Esophagus (tissue), 2 donors: ENCODE measurements around the gene CUBN. TPM values are rescaled to one million over a fixed set of nuclear protein-coding genes. Genes with fewer than 3 reads are reported as not detected.

ENCODE experiments used
- H3K27ac ChIP-seq, 2 donors: one replicate each; pipeline ENCODE4 v1.5.1; 2013; ENCODE audit warnings: low read depth in 2 of 2, mild to moderate bottlenecking in 2 of 2, inconsistent platforms in 1 of 2, low read length in 1 of 2, moderate library complexity in 1 of 2
- H3K27me3 ChIP-seq, 2 donors: one replicate each; pipeline ENCODE4 v1.6.1; 2013; ENCODE audit warnings: low read length in 2 of 2, control low read depth in 1 of 2, mild to moderate bottlenecking in 1 of 2; ENCODE audit not compliant: insufficient read depth in 2 of 2, control insufficient read depth in 1 of 2
- H3K36me3 ChIP-seq, 2 donors: one replicate each; pipeline ENCODE4 v1.6.1; 2013; ENCODE audit warnings: low read length in 1 of 2; ENCODE audit not compliant: control insufficient read depth in 2 of 2, insufficient read depth in 2 of 2
- H3K4me1 ChIP-seq, 2 donors: one replicate each; pipeline ENCODE4 v1.6.1; 2013; ENCODE audit warnings: low read length in 1 of 2; ENCODE audit not compliant: control insufficient read depth in 2 of 2, insufficient read depth in 2 of 2
- H3K4me3 ChIP-seq, 2 donors: one replicate each; pipeline ENCODE4 v1.5.1; 2013; ENCODE audit warnings: low read length in 2 of 2, mild to moderate bottlenecking in 2 of 2, low read depth in 1 of 2, moderate library complexity in 1 of 2
- H3K9me3 ChIP-seq, 2 donors: one replicate each; pipeline ENCODE4 v1.6.1; 2013; ENCODE audit warnings: mild to moderate bottlenecking in 2 of 2, low read depth in 1 of 2, low read length in 1 of 2, moderate library complexity in 1 of 2; ENCODE audit not compliant: control insufficient read depth in 2 of 2, insufficient read depth in 1 of 2
- WGBS, 2 donors: extraction: QIAGEN DNeasy Blood & Tissue Kit; methylation state at CpG; one replicate each; pipeline ENCODE4 v1.1.7; 2013; 5-methylcytosine and 5-hydroxymethylcytosine counted together
- polyA plus RNA-seq, 2 donors: library from polyadenylated mRNA; stranded (reverse); fragments of 200-250 nt; gene quantifications; one replicate each; pipeline ENCODE4 v1.2.3, GENCODE V29; 2013
- donor health status: healthy with polysubstance abuse.
- donor health status: Bipolar disorder and iron deficiency.

CUBN gene
- polyA plus RNA-seq, 2 donors: 0.16 to 0.22 TPM

DNA sequence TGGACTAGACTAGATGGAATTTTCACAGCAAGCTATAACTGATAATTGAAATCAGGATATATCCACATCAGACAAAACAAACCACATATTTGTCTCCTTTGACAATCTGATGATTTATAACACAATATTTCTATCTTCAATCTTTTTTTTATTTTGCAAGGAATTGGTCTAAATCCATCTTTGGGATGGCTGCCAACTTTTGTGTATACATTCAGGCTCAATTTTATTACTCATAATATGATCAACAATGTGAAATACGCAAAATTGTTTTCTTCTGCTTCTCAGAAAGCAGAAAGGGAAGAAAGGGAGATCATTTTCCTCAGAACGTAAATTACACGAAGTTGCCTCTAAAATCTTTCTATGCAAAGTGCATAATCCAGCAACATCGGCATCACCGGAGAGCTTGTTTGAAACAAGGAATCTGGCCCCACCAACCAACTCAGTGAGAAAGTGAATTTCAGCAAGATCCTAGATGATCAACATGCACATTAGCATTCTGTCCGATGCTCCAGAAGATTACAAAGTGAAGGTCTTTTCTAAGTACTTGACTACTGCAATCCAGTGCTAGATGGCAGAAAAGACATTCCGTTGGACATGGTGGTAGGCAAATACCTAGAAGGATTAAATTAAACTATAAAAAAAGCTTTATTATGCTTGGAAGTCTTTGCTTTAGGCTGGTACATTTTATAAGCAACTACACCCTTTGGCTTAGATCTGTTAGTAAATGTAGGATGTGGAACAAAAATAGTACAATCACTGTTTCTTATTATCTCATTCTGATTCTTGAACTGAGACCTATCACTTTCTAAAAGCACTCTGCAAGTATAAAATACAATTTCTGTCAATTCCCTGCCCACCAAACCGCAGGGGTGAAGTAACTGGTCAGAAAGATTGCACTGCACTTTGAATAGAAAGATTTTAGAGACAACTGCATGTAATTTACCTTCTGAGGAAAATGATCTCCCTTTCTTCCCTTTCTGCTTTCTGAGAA lies 186.0 kb downstream of the CUBN start:
- no peaks in the 10 kb centered on the region for H3K9me3 ChIP-seq
- no peaks in the 10 kb centered on the region for H3K4me1 ChIP-seq
- H3K4me3 ChIP-seq: no peak overlapping the region
- H3K27me3 ChIP-seq: no peaks in the 10 kb centered on the region
- no peaks in the 10 kb centered on the region for H3K36me3 ChIP-seq
- 66 to 73% methylated on average over 8 of the region's 8 CpGs for WGBS, 2 donors
- no peak overlapping the region for H3K27ac ChIP-seq

DNA sequence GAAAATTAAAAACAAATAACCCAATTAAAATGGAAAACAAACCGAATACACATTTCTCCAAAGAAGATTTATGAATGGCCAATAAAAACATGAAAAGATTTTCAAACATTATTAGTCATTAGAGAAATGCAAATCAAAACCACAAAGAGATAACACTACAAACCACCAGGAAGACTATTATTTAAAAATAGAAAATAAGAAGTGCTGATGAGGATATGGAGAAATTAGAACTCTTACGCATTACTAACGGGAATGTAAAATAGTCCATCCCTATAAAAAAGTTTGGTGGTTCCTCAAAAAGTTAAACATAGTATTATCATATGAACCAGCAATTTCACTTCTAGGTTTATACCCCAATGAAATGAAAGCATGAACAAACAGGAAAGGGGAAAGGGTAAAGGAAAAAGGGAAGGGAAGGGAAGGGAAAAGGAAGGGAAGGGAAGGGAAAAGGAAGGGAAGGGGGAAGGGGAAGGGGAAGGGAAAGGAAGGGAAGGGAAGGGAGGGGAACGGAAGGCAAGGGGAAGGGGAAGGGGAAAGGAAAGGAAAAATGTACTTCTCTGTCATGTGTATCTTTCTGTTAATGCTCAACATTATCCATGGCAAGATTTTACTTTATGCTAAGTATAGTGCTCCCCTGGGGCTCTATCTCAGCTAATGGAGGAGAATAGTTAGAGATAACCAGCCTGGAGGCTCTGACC lies 187.1 kb downstream of the CUBN start:
- H3K9me3 ChIP-seq: no peaks in the 10 kb centered on the region
- WGBS, 2 donors: 72 to 78% methylated on average over 4 of the region's 4 CpGs
- no peaks in the 10 kb centered on the region for H3K4me1 ChIP-seq
- no peaks in the 10 kb centered on the region for H3K36me3 ChIP-seq
- H3K4me3 ChIP-seq: no peak overlapping the region
- no peak overlapping the region for H3K27ac ChIP-seq
- no peaks in the 10 kb centered on the region for H3K27me3 ChIP-seq

DNA sequence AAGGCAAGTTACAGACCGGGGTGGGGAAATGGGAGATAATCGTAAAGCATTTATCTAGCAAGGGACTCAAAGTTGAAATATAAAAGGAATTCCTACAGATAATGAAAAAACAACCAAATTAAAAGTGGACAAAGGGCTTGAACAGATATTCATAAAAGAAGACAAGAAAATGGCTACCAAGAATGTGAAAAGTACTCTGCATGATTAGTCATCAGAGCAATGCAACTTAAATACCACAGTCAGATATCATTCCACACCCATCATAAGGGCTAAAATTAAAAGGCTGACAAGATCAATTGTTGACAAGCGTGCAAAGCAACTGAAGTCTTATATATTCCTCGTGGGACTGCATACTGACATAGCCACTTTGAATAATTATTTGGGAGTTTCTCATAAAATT lies 187.7 kb downstream of the CUBN start:
- 91 to 95% methylated on average over 4 of the region's 4 CpGs for WGBS, 2 donors

DNA sequence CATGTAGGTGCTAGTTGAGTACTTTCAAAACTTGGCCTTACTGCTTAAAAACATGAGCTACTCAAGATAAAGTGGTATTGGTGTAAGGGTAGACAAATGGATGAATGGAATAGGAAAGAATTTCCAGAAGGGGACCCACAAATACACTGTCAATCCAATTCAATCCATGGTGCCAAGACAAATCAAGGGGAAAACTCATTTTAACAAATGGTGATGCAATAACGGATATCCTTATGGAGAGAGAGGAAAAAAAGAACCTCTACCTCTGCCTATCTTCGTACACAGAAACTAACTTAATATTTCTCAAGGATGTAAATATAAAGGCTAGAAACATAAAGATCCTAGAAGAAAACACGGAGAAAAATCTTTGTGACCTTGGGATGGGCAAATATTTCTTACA lies 188.5 kb downstream of the CUBN start:
- Histone ChIP-seq H3K4me3 (no peak overlapping the region), H3K27me3 (no peaks in the 10 kb centered on the region), H3K36me3 (no peaks in the 10 kb centered on the region), H3K9me3 (no peaks in the 10 kb centered on the region), H3K27ac (no peak overlapping the region), H3K4me1 (no peaks in the 10 kb centered on the region)
- WGBS, 2 donors: 88 to 96% methylated on average over 3 of the region's 3 CpGs

More for the DNA sequence above, 187.7 kb downstream of the CUBN start:
- H3K27ac ChIP-seq: no peak overlapping the region
- H3K36me3 ChIP-seq: no peaks in the 10 kb centered on the region
- no peaks in the 10 kb centered on the region for H3K27me3 ChIP-seq
- H3K4me3 ChIP-seq: no peak overlapping the region
- H3K4me1 ChIP-seq: no peaks in the 10 kb centered on the region
- no peaks in the 10 kb centered on the region for H3K9me3 ChIP-seq

GRCh38 chr10:16938952-16939351 lies 190.7 kb downstream of the CUBN start:
- no peaks in the 10 kb centered on the region for H3K27me3 ChIP-seq
- no peak overlapping the region for H3K4me3 ChIP-seq
- H3K27ac ChIP-seq: no peak overlapping the region
- no peaks in the 10 kb centered on the region for H3K9me3 ChIP-seq
- WGBS, 2 donors: 70 to 71% methylated on average over 3 of the region's 3 CpGs
- H3K36me3 ChIP-seq: no peaks in the 10 kb centered on the region
- no peaks in the 10 kb centered on the region for H3K4me1 ChIP-seq

GRCh38 chr10:16934461-16934860 lies 195.2 kb downstream of the CUBN start:
- Histone ChIP-seq H3K4me1 (no peaks in the 10 kb centered on the region), H3K36me3 (no peaks in the 10 kb centered on the region), H3K4me3 (no peak overlapping the region), H3K27ac (no peak overlapping the region), H3K9me3 (no peaks in the 10 kb centered on the region), H3K27me3 (no peaks in the 10 kb centered on the region)
- WGBS, 2 donors: 91 to 93% methylated on average over 2 of the region's 2 CpGs

GRCh38 chr10:16933783-16934182 lies 195.8 kb downstream of the CUBN start:
- H3K4me3 ChIP-seq: no peak overlapping the region
- H3K27ac ChIP-seq: no peak overlapping the region
- H3K36me3 ChIP-seq: no peaks in the 10 kb centered on the region
- 71 to 76% methylated on average over 4 of the region's 4 CpGs for WGBS, 2 donors
- H3K4me1 ChIP-seq: no peaks in the 10 kb centered on the region
- H3K9me3 ChIP-seq: no peaks in the 10 kb centered on the region
- H3K27me3 ChIP-seq: no peaks in the 10 kb centered on the region

GRCh38 chr10:16931930-16932329 lies 197.7 kb downstream of the CUBN start:
- no peaks in the 10 kb centered on the region for H3K4me1 ChIP-seq
- 76 to 79% methylated on average over 5 of the region's 5 CpGs for WGBS, 2 donors
- H3K36me3 ChIP-seq: no peaks in the 10 kb centered on the region
- no peaks in the 10 kb centered on the region for H3K9me3 ChIP-seq
- no peaks in the 10 kb centered on the region for H3K27me3 ChIP-seq
- no peak overlapping the region for H3K27ac ChIP-seq
- no peak overlapping the region for H3K4me3 ChIP-seq

- no peak overlapping the region for H3K27ac ChIP-seq
- no peak overlapping the region for H3K4me3 ChIP-seq
- no peaks in the 10 kb centered on the region for H3K27me3 ChIP-seq
- no peaks in the 10 kb centered on the region for H3K9me3 ChIP-seq
- no peaks in the 10 kb centered on the region for H3K4me1 ChIP-seq
- 87 to 95% methylated on average over 2 of the region's 2 CpGs for WGBS, 2 donors
- no peaks in the 10 kb centered on the region for H3K36me3 ChIP-seq
Observed at GRCh38 chr10:16930540-16930939, 199.1 kb downstream of the CUBN start.
